CD4-positive, alpha-beta T cell treated with Interleukin-1 beta for 1 hour (primary cell): Measurements from ENCODE around the gene DDX5.

Source experiments
- DNase-seq, 2 donors: peaks; one replicate each; pipeline ENCODE4 v3.0.0-alpha.2; 2020 to 2022

The DDX5 gene

DNA sequence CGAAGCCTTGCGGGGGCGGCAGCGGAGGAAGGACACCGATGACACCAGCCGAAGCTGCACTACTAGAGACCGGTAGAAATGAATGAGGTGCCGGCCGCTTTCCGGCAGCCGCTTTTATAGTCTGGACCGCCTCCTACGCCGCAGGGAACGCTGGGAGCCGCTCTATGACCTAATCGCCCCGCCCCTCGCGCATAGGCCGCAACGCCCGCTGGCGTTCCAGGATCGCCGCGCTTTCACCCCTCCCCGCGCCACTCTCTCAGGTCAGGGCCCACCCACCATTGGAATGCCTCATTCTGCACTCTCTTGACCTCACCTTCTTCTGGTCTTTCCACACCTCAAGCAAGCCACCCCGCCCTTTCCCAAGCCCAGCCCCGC, at the start of gene DDX5:
Gene DDX5 (minus strand): TSS at position 89 of the 375 bp plus-strand sequence. CDS start 170 bp downstream, outside the sequence.
- peak; percentile 97 for DNase-seq

- no peak for DNase-seq
Measured at GRCh38 chr17:64555281-64555680, 49.2 kb upstream of the DDX5 start.

DNA sequence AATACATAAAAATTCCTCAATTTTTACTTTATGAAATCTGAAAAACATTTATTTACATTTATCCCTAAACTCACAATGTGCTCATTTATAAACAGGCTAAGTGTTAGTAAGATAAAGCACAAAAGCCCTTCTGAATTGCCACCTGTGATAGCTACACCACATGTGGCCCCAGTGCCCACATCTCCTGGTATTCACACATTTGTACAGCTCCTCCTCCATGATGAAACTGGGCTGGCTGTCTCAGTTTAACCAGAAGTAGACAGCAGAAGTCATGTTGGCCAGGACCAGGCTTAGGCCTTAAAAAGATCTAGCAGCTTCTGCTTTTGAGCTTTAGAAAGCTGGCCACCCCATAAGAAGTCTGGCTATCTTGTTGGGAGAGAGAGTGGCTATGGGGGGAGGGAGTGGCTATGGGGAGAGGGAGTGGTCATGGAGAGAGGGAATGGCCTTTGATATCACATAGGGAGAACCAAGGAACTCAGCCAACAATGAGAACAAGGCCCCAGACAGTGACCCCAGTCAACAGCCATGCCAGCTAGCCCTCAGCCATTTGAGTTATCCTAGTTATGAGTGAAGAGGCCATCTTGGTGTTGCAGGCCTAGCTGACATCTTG, 48.0 kb upstream of the DDX5 start:
- DNase-seq, result no peak

DNA sequence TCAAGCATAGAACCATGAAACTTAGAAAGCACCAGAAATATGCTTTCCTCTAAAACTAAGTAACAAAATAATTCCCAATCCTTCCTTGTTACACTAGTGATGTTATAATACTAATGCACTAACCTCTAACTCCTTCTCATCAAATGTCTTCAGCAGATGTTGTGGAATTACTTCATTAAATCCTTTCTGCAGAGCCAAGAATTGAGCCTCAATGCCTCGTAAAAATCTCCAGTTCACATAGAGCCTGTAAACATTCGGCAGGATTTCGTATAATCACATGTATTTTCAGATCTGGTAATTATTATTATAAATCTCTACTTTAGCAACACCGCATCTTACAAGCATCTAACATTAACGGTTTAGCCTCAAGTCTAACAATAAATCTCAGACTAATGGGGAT, 45.4 kb upstream of the DDX5 start:
- DNase-seq, result no peak

DNA sequence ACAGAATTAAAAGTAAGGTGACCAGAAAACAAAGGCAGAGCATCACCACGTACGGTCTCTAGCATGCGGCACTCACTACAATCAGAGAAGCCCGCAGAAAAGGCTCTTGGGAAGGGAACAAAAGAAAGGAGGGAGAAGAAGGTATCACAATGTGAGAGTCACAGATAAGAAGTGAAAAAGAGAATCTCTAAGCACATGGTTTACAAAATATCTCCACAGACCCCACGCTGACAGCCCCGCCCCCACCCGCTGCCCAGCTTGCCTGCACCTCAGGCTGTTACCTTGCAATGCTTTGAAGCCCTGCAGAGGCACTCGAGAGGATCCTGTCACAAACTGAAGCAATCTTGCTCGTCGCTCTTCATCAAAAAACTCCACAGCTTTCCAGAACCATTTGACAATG, 41.2 kb upstream of the DDX5 start:
- DNase-seq, result no peak

DNA sequence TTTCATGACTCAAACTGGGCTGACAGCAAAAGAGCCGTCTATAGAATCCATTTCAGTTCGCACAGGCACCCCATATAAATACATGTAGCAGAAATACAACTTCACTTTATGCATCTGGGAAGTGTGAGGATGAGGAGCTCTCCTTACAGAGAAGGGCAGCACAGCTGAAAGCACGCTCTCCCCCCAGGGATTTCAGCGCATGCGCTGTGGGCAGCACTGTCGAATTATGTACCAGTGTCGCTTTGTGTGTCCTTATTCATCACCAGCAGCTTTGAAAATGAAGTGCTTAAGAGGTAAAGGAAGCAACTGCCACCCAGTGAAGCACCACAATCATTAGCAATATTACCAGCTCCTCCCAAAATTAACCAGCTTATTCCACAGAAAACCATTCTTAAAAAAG, 40.6 kb upstream of the DDX5 start:
- DNase-seq, result no peak

GRCh38 chr17:64544742-64545141, 38.7 kb upstream of the DDX5 start:
- DNase-seq, result no peak

DNA sequence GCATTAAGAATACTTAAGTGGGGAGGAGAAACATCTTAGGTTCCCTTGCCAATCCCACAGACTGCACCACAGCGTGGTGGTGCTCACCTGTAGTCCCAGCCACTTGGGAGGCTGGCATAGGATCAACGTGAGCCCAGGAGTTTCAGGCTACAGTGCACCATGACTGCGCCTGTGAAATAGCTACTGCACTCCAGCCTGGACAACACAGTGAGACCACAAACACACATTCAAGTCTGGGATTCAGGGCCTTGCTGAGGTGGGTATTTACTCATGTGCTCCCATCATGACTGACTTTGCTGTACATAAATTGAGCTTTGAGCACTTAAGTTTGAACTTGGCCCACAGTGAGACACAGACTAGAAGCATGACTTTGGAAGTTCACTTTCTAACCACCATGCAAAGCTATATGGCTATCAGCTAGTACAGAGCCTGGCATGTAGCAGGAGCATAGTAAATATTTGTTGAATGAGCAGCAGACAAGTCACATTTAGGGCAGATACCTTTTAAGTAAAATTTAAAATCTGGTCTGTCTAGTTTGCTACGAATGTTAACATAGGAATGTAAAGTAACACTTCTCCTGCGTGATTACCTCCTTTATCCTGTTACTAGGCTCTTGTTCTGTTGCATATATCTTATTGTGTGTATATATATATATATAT, 34.2 kb upstream of the DDX5 start:
- no peak for DNase-seq

DNA sequence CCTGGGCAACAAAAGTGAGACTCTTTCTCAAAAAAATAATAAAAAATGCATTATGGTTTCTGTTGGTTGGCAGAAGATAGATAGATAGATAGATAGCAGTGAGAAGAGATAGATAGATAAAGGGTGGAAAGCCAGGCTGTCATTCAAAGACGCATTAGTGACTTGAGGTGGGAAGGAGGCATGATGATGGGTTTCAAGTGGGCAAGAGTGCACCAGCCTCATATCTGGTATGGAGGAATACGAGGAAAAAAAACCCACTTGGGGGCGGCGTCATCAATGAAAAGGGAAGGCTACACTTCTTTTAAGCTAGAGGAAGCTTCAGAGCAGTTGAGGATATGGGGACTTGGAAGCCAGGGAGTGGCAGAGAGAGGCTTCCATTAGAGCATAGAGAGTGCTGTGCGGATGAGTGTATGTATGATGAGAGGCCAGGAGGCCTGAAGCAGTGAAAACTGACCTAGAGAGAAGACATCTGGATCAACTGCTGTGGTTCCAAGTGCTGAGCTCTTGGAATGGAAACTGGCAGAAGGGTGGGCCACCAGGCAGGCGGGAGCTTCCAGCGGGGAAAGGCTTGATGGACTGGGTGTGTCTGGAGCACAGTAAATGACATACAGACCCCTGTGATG, 32.5 kb upstream of the DDX5 start:
- no peak for DNase-seq

DNA sequence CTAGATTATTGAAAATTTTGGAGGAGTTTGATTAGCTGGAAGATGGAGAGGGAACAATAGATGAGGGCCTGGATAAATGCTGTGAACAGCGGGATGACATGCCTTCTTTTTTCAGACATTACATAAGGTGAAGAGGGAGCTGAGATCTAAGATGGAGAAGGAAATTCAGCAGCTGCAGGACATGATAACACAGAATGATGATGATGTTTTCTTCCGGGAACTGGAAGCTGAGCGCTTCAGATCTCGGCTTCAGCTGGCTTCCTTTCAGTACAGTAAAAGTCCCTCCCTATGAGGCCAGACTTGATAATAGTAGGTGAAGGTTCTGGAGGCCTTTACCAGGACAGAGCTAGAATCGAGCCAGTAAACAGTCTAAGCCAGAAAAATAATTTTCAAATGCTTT, 31.4 kb upstream of the DDX5 start:
- no peak for DNase-seq

- no peak for DNase-seq
Measured at GRCh38 chr17:64536913-64537312, 30.8 kb upstream of the DDX5 start.

- DNase-seq, result no peak
Measured at GRCh38 chr17:64535357-64535756, 29.3 kb upstream of the DDX5 start.

DNA sequence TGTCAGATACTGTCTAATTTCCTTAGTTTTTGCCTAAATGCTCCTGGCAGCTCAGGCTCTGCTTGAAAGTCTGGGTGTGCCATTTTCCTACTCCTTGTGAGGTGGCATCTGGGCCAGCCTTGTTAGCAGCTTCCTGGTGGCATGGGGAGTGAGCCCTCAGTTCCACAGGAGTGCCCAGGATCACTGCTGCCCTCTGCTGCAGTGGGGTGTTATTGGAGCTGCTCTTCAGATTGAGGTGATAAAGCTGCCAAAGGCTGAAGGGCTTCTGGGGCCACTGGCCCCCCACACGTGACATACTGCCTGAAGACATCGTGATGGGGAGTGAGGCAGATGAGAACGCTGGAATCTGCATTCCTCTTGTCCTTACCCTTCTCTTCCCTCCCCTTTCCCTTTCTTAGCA, 28.1 kb upstream of the DDX5 start:
- peak in 1 of 2 donors; percentile 9 for DNase-seq

- DNase-seq, result no peak
Measured at GRCh38 chr17:64533784-64534183, 27.7 kb upstream of the DDX5 start.

GRCh38 chr17:64532409-64532808, 26.3 kb upstream of the DDX5 start:
- no peak for DNase-seq

DNA sequence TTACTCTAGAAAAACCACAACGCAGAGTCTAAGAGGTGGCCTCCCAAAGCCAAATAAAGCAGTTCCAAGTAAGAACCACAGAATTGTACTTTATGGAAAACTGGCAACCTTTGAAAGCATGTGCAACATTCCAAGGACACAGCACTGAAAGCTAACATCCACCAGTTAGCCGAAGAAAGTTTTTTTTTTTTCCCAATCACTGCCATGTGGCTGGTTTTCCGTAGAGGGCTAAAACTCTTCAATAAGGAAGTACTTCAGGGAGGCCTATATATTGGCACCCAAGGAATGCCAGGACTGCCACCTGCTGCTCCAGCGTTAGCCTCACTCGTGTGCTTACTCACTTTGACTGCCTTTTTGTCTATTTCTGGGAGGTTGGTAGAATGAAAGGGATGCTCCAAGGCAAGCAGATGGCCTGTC, 25.9 kb upstream of the DDX5 start:
- no peak for DNase-seq

DNA sequence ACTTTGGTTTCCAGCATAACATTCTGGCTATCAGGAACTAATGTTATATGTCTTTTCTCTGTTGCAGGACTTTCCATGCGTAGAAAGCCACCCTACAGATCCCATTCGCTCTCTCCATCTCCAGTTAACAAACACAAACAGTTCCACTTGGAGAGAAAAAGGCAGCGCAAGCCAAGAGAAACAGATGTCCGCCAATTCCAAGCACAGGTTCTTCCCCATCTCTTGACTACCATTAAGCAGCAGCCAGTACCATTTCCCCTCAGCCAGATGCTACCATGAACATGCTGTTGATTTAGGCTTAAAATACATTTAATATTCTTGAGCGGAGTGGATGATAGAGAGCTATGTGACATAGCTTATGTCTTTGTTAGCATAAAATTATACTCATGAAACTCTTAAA, 23.1 kb upstream of the DDX5 start:
- no peak for DNase-seq

GRCh38 chr17:64527914-64528313, 21.8 kb upstream of the DDX5 start:
- no peak for DNase-seq

DNA sequence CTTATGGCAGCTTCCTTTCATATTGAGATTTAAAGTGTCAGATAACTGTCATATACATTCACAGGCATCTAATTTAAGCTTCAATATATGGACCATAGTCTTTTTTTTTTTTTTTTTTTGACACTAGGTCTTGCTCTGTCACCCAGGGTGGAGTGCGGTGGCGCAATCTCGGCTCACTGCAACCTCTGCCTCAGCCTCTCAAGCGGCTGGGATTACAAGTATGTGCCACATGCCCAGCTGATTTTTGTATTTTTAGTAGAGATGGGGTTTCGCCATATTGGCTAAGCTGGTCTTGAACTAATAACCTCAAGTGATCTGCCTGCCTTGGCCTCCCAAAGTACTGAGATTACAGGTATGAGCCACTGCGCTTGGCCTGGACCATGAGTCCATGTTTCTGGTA, 14.3 kb upstream of the DDX5 start:
- no peak for DNase-seq

DNA sequence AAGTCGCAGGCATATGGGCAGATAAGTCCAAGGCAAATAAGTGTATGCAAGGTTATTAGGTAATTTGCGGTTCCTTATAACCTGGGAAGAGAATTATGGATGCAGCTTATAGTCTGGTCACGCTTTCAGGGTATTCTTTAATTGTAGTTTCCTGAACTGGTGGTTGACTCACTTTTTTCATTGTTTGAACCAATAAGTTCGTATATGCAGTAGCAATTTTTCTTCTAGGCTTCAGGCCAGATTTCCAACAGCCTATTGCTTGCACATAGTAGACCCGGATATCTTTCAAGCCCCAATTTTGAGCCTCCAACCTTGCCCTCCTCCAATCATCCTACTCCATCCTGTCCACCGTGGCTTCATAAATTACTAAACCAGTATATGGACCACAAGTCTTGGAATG, 13.5 kb upstream of the DDX5 start:
- no peak for DNase-seq

GRCh38 chr17:64515829-64516228, 9.7 kb upstream of the DDX5 start:
- no peak for DNase-seq

- no peak for DNase-seq
Measured at GRCh38 chr17:64515419-64515818, 9.3 kb upstream of the DDX5 start.

- no peak for DNase-seq
Measured at GRCh38 chr17:64509179-64509578, 3.1 kb upstream of the DDX5 start.

DNA sequence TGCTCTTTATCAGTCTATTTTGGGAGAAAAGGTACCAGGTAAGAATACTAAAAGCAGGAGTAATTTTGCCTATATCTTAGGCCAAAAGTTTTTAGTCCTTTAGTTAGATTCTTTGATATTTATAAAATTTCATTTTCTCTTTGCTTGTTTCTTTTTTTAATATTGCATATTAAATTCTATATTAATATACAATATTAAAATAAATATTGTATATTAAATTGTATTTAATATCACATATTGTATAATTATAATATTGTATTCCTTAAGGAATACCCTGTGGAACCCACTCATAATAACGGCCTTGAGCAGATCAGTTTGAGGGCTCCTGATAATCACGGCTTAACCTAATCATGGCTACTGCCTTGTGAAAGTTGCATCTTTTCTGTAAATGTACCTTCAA, 2.6 kb upstream of the DDX5 start:
- DNase-seq, result no peak

- peak; percentile 40 to 76 for DNase-seq
Measured at GRCh38 chr17:64507413-64507782, 1.3 kb upstream of the DDX5 start.
